ENCODE data around the gene ELSPBP1.
"Not testable (repeated sequence)": the region's sequence is repeated elsewhere in the genome, so short reads cannot be mapped to it uniquely, and the experiment has no call there.

The ELSPBP1 gene

DNA sequence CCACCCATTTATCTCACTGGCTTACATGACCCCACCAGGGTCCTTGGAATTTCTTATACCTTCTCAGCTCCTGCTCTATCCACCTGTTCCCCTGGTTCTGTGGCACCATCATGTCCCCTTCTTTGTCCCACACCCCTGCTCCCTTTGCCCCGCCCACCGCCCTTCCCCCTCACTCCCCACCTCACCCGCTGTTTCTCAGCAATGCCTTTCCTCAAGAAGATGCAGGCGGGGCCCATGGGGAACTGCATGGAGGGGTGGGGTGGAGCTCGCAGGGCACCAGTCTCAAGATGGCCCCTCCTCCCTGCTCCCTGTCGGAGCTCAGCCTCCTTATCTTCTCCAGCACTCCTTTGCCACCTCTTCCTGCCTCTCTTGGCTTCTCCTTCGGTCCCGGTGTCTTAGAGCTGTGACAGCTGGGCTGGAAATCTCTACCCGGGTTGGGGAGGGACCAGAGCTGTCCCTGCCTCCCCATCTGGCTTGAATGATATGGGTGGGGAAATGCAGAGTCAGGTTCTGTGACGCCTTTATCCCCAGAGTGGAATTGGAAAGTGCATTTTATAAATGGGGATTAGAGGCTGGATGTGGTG is 49.3 kb downstream of the ELSPBP1 start, which contains the start of gene CABP5:
Gene CABP5 (minus strand): TSS at position 405 of the 584 bp plus-strand sequence. CDS start 157 bp downstream, at position 248.
- no peak for DNase-seq

DNA sequence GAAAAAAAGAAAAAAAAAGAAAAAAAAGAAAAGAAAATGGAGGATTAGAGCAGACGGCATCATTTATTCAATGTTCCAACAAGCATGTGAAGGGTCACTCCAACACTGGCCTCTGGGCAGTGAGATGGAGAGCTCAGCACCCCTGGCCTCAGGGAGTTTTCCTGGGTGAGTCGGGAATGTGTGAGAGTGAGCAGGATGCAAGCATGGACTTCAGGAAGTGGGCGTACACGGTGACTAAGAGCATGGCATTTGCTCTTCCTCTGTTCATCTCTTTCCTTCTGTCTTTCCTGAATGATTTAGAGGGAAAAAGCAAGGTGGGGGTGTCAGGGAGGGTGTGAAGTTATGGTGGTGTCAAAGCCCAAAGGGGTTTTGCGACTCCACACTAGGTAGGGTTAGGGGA is 50.1 kb downstream of the ELSPBP1 start:
- no peak for DNase-seq

DNA sequence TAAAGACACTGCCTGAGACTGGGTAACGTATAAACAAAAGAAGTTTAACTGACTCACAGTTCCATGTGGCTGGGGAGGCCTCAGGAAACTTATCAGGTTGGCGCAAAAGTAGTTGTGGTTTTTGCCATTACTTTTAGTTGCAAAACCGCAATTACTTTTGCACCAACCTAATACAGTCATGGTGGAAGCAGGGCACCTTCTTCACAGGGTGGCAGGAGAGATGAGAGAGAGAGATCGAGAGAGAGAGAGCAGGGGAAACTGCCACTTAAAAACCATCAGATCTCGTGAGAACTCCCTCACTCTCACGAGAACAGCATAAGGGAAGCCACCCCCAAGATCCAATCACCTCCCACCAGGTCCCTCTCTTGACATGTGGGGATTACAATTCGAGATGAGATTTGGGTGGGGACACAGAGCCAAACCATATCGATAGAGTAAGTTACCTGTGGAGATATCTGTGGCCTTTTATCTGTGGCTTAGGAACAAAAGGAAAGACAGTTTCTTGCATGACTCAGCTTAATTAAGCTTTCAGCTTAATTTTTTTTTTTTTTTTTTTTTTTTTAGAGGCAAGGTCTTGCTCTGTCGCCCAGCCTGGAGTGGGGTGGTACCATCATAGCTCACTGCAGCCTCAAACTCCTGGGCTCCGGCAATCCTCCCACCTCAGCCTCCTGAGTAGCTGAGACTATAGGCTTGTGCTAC is 57.1 kb downstream of the ELSPBP1 start:
- no peak for DNase-seq

DNA sequence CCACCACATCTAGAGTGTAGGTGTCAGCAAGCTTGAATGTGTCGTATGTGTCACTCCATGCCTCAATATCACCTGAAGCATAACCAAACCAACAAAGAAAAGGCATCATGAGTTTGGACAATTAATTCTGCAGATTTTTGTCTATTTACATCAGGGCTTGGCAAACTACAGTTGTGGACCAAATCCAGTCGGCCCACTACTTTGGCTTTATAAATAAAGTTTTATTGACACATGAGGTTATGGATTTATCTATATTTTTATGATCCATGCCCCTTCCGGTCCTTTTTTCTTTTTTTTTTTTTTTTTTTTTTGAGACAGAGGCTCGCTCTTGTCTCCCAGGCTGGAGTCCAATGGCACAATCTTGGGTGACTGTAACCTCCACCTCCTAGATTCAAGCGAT is 58.6 kb downstream of the ELSPBP1 start:
- DNase-seq, result no peak

DNA sequence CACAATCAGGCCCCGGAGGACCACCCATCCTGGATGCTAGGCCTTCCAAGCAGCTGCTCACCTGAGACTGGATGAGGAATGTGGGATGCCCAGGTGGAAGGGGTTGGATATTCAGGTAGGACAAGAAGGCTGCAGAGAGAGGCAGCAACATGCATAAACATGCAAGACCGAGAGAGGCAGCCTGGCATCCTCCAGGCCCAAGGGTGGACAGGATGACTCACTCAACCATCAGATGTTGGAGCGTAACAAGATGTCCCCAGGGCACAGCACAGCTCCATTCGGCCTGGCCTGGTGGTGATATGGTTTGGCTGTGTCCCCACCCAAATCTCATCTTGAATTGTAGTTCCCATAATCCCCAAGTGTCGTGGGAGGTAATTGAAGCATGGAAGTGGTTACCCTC is 59.4 kb downstream of the ELSPBP1 start:
- DNase-seq, result no peak

DNA sequence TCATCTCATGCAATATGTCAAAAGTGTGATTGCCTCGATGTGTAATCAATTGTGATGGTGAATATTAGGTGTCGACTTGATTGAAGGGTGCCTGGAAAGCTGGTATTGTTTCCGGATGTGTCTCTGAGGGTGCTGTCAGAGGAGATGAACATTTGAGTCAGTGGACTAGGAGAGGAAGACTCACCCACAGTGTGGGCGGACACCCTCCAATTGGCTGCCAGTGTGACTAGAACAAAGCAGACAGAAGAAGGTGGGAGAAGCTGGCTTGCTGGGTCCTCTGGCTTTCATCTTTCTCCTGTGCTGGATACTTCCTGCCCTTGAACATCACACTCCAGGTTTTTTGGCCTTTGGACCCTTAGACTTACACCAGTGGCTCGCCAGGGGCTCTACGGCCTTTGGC is 64.9 kb downstream of the ELSPBP1 start:
- DNase-seq, result no peak

DNA sequence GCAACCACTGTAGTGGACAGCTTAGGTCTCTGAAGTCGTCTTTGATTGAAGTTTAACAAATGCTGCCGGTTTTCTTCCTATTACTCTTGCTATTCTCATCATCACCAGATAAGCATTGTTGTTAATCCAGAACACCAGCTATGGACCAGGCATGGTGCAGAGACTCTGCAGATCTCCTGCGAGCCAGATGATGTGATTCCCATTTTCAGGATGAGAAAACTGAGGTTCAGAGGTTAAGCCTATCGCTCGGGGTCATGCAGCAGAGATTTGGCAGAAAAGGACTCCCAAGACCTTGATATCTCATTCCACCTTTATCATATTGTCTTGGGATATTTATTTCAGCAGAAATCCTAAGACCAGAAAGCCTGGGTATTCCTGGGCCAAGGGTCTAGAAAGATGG is 65.9 kb downstream of the ELSPBP1 start:
- DNase-seq, result no peak

DNA sequence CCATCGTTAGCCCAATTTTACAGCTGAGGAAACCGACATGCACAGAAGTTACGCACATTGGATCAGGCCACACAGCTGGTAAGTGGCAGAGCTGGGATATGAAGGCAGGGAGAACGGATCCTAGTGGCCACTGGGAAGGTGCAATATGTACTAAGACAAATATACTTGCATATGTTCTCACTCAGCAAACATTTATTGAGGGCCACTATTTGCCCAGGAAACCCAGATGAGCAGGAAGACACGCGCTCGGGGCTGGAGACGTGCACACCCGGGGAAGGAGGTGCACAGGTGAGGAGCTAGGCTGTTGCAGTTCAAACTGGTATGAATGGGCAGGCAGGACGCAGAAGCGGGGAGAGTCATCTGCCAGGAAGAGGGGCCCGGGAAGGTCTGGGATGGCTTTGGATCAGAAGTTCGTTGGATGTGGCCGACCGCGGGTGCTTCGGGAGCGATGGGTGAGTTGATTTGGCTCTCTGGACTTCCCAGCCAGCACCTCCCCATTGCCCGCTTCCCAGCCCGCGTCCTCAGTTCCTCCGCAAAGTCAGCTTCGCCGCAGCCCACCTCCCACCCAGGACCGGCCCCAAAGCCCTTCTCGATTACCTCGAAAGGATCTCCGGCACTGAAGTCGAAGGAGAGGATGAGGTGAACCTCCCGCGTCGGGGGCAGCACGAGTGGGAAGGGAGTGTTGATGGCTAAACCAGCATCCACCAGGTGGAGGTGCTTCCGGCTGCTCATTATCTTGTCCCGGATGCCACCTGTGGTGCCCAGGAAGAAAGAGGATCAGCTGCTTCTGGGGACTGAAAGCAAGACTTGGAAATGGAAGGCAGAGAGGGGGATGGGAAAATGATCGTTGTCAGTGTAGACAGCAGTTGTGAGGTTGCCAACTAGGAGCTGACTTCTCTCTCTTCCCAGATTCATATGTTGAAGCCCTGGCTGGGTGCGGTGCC is 67.2 kb downstream of the ELSPBP1 start:
- DNase-seq, result no peak

DNA sequence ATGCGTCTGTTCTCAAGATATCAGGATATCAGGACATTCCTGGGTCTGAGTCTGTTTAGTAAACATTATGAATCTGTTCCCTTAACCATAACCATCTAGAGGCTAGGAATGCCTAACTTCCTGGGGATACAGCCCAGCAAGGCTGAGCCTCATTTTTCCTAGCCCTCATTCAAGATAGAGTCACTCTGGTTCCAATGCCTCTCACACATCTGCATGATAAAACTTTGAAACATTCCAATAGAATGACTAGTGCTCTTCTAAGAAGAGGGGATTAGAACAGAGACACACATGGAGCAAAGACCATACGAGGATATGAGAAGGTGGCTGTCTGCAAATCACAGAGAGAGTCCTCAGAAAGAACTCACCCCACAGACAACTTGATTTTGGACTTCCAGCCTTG is 70.1 kb downstream of the ELSPBP1 start:
- DNase-seq, result no peak

DNA sequence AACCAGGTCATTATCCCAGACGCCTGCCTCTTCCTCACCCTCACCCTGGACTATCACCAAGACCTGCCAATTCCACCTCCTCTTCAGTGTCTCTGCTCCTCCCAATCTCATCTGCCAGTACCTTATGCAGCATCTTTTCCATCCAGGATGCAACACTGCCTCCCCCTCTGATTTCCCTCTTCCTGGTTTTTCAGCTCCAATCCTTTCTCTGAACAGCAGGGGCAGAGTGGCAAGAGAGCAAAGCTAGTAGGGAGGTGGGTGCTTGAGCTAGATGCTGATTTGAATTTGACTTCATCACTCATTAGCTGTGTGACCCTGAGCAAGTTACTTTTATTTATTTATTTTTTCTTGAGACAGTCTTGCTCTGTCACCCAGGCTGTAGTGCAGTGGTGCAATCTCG is 75.0 kb downstream of the ELSPBP1 start:
- DNase-seq, result no peak

DNA sequence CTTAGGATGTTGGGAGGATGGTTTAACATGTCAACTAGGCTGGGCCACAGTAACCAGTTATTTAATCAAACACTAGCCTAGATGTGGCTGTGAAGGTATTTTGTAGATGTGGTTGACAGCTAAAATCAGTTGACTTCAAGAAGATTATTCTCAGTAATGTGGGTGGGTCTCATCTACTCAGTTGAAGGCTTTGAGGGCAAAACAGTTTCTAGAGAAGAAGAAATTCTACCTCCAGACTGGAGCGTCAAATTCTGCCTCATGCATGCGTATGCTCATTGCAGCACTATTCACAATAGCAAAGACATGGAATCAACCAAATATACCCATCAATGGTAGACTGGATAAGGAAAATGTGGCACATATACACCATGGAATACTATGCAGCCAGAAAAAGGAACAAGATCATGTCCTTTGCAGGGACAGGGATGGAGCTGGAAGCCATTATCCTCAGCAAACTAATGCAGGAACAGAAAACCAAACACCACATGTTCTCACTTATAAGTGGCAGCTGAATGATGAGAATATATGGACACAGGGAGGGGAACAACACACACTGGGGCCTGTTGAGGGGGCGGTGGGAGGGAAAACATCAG is 75.8 kb downstream of the ELSPBP1 start:
- DNase-seq, result not testable (repeated sequence)
